ENCODE data around the gene CD109.
"Not testable (repeated sequence)": the region's sequence is repeated elsewhere in the genome, so short reads cannot be mapped to it uniquely, and the experiment has no call there.

Gene CD109

DNA sequence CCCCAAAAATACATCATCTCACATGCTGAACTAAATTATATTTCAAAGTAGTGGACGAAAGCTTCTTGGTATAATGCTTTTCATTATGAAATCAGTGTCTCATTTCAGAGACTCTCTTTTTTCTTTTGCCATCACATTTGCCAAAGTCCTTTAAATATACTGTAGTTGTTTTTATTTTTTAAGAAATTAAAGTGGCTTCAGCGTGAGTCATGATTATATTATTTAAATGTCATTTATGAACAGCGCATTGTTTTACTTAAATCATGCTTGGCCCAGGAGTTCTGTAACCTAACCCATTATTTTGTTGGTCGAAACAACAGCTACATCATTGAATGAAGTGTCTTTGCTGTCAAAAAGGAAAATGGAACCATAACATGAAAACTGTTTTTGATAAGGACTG is 100.9 kb downstream of the CD109 start:
- DNase-seq: no peak

DNA sequence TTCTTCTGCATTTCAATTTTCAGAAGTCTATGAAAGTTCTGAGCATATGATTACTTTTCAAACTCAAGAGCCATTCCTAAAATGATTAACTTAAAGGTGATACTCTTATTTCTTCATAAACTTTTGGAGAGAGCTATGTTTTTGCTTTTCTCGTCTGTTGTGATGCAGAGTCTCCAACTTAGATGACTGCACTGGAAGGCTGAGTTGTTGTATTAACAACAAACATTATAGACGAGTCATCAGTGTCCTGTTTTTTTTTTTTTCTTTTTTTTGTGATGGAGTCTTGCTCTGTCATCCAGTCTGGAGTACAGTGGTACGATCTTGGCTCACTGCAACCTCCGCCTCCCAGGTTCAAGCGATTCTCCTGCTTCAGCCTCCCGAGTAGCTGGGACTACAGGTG is 101.9 kb downstream of the CD109 start:
- no peak for DNase-seq

DNA sequence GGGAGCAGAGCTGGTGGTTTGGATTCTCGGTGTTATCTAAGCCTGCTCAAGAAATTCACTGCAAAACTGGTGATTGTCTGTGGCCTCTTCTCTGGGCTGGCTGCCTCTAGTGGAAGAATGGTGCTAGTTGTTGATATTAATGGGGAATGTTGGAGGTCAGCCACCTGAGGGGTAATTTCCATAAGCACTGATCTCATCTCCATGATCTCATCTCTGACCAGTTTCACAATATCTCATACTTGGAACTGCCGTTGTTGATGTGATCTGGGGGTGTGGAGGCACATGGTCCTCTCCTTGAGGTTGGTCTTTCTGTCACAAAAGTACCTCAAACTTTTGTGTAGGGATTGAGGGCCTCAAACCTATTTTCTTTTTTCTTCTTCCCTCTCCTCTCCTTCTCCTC is 102.6 kb downstream of the CD109 start:
- DNase-seq: no peak

DNA sequence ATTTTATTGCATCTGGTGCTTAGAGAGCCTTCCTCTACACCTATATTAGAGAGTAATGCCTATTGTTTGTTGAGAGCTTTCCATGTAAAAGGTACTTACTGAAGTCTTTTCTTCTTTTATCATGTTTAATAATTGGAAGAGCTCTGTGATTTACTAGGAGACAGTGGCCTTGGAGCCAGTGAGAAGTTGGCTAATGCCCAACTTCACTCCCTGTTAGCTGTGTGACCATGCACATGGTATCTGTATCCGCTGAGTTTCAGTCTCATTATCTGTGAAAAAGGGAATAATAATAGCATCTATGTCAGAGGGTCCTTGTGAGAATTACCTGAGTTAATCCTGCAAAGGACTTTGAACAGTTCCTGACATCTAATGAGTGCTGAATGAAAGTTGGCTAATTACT is 105.0 kb downstream of the CD109 start:
- no peak for DNase-seq

DNA sequence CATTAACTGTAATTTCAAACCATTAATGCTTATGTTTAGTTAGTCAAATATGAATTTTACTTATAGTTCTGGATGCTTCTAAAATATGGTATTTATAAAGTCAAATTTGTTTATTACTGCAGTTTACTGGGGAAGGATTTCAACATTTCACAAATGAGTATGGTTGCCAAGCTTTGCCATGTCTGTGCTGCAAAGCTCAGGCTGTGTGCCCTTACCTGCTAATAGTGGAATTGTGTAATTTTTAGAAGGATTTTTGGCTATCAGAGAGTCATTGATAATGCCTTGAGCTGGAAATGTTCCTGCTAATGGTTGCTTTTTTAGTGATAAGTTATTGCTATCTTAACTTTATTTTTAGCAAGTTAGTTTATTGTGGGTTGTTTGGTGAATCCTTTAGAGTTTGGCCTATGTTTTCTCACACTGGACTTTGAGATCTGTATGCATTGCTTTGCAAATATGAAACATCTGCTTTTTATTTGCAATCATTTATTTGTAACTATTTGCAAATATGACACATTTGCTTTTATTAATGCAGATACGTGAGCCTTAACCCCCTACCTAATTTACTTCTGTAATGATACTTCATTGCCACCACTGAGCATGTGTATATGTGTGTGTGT is 105.8 kb downstream of the CD109 start:
- no peak for DNase-seq

DNA sequence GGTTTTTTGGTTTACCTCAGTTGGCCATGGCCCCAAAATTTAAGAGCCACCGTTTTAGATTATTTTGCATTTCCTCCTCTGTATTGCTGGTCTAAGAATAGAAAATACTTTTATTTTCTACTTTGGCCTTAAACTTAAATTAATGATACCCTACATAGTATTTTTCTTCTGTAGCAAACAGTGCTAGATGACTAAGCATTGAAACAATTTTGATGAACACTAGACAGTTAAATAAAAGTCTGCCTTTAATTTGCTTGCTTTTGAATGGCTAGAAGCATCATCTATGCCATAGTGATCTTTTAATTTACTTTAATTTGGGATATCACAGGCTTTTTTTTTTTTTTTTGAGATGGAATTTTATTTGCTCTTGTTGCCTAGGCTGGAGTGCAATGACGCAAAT is 106.4 kb downstream of the CD109 start:
- no peak for DNase-seq

DNA sequence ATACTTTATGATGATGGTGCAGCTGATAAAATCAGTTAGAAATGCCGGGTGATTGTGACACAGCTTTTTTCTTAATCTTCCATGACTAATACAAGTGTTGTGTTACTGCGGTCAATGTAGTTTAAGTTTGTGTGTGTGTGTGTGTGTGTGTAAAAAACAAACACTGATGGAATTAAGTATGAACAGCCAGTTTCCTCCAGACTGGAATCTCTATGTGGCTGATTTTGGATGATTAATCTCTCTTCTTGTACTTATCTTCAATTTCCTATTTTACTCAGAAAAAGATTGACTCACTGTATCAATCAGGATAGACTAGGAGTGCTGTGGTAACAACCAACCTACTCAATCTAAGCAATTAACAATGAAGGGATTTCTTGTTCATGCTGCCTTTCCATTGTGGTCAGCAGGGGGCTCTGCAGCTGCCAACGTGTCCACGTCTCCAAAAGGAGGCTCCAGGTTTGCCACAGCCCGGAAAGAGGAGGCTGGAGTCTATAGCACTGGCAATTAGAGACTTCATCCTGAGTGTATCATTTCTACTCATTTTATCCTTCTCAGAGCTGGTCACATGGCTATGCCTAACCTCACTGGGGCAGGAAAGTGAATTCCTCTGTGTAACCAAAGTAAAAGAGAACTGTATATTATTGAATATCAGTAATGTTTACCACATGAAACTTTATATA is 107.7 kb downstream of the CD109 start:
- no peak for DNase-seq

DNA sequence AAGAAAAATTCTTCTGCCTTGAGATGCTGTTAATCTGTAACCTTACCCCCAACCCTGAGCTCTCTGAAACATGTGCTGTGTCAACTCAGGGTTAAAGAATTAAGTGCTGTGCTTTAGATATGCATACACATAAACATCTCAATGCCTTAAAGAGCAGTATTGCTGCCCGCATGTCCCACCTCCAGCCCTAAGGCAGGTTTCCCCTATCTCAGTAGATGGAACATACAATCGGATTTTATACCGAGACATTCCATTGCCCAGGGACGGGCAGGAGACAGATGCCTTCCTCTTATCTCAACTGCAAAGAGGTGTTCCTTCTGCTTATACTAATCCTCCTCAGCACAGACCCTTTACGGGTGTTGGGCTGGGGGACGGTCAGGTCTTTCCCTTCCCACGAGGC is 109.2 kb downstream of the CD109 start:
- DNase-seq: not testable (repeated sequence)

DNA sequence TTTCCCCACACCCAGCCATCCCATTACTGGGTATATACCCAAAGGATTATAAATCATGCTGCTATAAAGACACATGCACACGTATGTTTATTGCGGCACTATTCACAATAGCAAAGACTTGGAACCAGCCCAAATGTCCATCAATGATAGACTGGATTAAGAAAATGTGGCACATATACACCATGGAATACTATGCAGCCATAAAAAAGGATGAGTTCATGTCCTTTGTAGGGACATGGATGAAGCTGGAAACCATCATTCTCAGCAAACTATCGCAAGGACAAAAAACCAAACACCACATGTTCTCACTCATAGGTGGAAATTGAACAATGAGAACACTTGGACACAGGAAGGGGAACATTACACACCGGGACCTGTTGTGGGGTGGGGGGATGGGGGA is 110.0 kb downstream of the CD109 start:
- DNase-seq: not testable (repeated sequence)

DNA sequence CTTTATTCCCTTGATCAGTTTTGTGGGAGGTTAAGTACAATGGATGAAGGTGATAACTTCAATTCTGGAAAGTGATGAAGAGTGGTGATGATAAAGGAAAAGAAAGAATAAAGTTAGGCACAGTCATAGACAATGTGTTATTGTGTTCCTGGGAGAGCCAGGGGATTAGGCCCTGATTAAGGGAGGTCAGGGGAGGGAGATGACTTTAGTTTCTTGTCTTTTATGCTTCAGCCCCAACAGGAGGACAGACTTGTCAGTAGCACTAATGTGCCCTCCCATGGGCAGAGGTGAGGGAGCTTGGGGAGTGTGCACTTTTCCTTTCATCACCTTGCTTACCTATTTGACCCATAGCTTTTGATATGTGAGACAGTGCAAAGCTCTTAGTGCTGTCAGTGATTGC is 115.7 kb downstream of the CD109 start:
- DNase-seq: no peak

DNA sequence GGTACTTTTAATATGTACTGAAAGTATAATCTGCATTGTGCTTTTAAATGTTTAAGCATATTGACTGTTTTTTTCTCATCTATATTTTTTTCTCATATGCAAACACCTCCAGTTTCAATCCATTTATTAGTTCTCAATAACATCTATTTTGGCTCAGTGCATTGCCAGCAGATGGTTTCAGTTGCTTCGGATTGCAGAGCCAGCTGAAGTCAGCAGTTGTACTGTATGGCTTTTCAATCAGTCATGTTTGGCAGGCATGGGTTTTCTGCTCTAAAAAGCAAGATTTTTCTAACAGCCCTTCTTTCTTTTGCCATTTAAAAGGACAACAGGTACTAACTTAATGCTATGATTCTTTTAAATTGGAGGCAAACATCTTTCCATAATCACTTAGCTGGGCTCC is 121.2 kb downstream of the CD109 start:
- no peak for DNase-seq

DNA sequence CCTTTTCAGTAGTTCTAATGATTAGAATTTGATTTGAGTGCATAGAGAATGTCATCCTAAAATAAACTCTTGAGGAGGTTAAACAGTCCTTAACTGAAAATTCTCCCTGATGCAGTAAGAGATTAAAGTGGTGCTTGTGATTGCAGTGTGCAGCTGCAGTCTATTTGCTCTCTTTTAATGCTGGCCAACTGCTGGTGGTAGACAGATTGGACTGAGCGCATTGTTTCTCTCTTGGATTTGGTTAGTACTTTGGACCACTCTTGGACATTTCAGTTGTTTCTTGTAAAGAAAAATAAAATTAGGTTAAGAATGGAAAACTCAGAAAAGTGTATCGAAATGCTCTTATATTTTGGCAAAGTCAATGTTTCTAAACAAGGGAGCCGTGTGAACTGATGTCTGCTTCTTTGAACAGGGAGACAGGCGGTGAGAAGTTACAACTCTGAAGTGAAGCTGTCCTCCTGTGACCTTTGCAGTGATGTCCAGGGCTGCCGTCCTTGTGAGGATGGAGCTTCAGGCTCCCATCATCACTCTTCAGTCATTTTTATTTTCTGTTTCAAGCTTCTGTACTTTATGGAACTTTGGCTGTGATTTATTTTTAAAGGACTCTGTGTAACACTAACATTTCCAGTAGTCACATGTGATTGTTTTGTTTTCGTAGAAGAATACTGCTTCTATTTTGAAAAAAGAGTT is 127.2 kb downstream of the CD109 start:
- DNase-seq: no peak

DNA sequence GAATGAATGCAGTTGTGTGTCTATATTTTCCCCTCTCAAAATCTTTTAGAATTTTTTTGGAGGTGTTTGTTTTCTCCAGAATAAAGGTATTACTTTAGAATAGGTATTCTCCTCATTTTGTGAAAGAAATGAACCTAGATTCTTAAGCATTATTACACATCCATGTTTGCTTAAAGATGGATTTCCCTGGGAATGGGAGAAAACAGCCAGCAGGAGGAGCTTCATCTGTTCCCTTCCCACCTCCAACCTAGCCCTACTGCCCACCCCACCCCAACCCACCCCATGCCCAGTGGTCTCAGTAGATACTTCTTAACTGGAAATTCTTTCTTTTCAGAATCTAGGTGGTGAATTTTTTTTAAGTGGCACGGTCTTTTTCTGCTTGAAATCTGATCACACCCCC is 127.8 kb downstream of the CD109 start:
- no peak for DNase-seq

DNA sequence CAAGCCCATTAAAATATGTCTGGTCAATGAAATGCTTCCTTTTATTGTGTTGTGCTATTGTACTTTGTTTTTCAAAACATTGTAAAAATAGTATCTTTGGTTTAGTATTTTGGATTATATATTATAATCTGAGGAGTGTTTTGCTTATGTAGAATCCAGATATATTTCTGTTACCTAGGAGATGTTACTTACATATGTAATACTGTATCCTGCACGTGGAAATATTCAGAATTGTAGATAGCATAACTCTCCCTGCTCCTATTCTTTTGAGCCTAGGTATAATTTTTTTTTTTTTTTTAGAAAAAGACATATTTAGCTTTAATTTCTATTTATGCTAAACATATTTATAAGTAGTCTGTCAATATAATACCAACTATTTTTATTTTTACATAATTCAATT is 130.6 kb downstream of the CD109 start:
- no peak for DNase-seq

DNA sequence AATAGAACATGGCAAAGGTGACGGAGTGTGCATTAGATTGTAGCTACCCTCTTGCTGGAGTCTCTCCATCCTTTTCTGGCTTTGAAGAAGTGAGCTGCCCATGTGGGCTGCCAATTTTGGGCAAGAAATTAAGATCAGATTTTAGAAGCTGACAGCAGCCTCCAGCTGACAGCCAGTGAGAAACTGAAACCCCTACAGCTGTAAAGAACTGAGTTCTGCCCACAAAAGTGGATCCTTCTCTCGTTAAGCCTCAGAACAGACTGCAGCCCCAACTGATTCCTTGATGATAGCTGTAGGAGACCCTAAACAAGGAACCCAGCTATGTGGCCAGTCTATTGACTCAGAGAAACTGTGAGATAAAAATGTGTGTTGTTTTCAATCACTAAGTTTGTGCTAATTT is 134.1 kb downstream of the CD109 start:
- no peak for DNase-seq

DNA sequence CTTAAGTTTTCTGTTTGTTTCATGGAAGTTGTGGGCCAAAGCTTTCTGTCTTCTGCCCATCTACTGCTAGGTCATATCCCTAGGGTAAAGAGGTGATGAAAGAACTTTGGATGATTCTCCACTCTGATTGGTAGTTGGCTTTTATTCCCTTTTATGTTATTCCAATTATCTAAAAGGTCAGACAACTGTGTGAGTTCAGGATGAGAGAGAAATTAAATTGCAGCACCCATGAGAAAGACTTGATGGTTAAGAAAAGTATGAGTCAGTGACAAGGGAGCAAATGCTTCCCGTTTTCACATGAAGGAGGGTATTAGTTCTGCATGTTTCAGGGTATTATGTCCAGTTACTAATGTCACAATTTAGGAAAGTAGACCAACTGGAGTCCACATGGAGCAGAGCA is 136.3 kb downstream of the CD109 start:
- no peak for DNase-seq

DNA sequence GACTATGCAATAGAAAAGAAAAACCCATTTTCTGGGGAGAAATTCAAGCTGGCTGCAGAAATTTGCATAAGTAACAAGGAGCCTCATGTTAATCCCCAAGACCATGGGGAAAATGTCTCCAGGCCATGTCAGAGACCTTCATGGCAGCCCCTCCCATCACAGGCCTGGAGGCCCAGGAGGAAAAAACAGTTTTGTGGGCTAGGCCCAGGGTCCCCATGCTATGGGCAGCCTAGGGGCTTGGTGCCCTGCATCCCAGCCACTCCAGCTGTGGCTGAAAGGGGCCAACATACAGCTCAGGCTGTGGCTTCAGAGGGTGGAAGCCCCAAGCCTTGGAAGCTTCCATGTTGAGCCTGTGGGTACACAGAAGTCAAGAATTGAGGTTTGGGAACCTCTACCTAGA is 148.7 kb downstream of the CD109 start:
- not testable (repeated sequence) for DNase-seq

DNA sequence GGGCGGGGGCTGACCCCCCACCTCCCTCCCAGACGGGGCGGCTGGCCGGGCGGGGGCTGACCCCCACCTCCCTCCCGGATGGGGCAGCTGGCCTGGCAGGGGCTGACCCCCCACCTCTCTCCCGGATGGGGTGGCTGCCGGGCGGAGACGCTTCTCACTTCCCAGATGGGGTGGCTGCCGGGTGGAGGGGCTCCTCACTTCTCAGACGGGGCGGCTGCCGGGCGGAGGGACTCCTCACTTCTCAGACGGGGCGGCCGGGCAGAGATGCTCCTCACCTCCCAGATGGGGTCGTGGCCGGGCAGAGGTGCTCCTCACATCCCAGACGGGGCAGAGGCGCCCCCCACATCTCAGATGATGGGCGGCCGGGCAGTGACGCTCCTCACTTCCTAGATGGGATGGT is 155.0 kb downstream of the CD109 start:
- DNase-seq: not testable (repeated sequence)

DNA sequence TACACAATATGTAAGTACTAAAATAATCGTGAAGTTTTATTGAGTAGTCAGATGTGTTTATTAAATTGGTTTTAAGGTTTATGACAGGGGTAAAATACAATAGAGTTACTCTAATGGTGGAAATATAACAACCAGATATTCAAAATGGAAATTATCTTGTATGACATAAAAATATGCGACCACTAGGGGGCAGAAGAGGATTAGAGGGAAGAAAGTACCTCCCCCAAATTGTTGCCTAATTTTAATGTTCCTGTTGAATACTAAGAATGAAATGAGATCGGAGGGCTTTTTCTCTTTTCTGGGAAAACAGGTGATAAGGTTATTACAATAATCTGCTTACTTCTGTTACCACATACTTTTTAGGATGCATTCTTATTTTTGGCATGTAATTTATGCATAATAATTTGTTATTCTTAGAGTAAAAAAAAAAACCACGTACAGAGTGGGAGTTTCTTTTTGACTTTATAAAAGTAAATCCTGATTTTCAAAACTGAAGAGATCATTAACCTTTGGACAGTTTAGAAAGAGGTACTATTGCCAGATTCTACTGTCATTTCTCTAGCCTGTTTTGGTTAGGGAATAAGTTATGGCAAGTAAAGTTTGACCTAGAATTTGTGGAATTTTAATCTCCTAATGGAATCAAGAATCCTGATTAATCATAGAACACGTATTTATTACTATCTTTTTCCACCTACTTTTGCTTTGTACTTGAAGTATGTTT is 159.2 kb downstream of the CD109 start:
- DNase-seq: peak; percentile 65

DNA sequence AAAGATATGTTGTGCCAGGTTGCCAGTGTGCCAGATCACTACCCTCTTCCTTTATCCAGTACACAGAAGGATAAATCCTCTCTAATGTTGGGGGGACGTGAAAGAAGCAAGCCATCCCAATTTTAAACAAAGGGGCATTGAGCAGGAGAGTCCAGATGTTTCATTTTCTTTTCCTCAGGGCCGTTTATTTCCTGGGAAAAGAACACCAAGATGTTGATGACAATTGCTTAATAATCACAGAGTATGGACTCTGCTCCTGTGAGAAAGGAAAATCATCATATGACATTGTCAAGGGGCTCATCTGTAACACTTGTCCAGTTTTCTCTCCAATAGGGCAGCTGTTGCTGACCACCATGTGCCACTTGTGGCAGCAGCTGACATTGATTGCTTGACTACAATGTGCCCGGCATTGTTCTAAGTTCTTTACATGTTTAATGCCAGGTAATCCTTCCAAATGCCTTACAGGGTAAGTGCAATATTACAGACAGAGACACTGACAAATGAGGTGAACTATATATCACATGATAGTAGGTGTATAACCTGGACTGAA is 161.4 kb downstream of the CD109 start:
- DNase-seq: no peak

DNA sequence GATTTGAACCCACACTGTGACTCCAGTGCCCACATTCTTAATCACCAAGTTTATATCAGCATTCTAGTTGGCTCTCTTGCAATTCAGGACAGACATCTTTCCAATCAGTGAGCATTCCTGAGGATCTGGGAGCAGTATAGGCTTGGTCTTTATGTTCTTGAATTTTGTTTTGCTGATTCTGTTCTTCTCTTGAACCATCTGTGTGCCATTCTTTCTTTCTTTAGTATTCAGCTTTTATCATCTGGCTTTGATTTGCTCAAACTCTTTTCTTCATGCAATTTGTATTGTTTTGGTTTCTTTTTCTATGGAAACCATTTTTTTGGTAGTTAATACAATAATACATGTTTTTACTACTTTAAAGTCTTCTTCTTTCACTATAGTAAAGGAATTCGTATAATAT is 162.4 kb downstream of the CD109 start:
- no peak for DNase-seq

DNA sequence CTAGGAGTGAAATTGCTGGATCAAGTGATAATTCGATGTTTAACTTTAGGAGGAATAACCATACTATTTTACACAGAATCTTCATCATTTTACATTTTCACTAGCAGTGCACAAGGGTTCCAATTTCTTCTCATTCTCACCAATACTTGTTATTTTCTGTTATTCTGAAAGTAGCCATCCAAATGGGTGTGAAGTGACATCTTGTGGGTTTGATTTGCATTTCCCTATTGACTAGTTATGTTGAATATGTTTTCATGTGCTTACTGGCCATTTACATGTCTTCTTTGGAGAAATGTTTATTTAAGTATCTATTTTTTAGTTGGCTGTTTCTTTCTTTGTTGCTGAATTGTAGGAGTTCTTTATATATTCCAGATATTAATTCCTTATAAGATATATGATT is 164.3 kb downstream of the CD109 start:
- DNase-seq: no peak

DNA sequence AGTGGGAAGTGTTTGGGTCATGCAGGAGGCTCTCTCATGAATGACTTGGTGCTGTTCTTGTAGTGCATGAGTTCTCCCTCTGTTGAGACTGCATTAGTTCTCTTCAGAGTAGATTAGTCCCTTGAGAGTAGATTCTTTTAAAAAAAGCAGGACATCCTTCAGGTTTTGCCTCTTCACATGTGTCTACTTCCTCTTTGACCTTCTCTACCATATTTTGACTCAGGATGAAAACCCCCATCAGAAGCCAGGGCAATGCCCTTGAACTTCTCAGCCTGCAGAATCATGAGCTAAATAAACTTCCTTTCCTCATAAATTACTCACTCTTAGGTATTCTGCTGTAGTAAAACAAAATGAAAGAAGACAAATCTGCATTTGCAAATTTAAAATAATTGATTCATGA is 170.3 kb downstream of the CD109 start:
- DNase-seq: no peak

DNA sequence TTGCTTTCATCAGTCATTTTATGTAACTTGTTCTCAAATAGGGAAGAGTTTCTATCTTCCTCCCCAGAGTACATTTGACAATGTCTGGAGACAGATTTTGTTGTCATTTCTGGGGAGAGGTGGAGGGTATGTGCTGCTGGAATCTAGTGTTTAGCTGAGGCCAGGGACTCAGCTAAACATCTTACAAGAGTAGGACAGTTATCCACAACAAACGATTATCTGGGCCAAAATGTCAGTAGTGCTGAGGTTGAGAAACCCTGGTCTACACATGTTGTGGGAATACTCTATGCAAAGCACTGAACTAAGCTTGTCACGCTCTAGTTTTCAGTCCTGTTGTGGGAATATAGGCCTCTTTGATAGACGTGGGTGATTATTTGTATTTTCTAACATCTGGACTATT is 171.4 kb downstream of the CD109 start:
- no peak for DNase-seq

All from CD4-positive, alpha-beta T cell treated with Interleukin-17A for 1 hour (primary cell).